GM18520 (cell line): Measurements from ENCODE around the gene ZSCAN16.

Experiments
- ATAC-seq: cut with Tn5 transposase; IDR thresholded peaks from one replicate; pipeline ENCODE4 v1.9.1; 2021; ENCODE audit not compliant: unreplicated experiment

ZSCAN16 gene

GRCh38 chr6:28125401-28125800 lies 992 bp downstream of the ZSCAN16 start:
- ATAC-seq = no peak

- no peak for ATAC-seq
These were observed 9.6 kb downstream of the ZSCAN16 start for GRCh38 chr6:28134015-28134414.

- ATAC-seq = no peak
These were observed 10.3 kb downstream of the ZSCAN16 start for GRCh38 chr6:28134716-28135115.

- ATAC-seq = no peak
These were observed 11.0 kb downstream of the ZSCAN16 start for GRCh38 chr6:28135393-28135792.

GRCh38 chr6:28136585-28137504 lies 12.4 kb downstream of the ZSCAN16 start:
- peak; percentile 34 for ATAC-seq

GRCh38 chr6:28137505-28137981 lies 13.1 kb downstream of the ZSCAN16 start:
- peak; percentile 28 for ATAC-seq

GRCh38 chr6:28139860-28140543 lies 15.6 kb downstream of the ZSCAN16 start:
- no peak for ATAC-seq

- no peak for ATAC-seq
These were observed 16.2 kb downstream of the ZSCAN16 start for GRCh38 chr6:28140616-28141015.

- peak; percentile 62 for ATAC-seq
These were observed 17.3 kb downstream of the ZSCAN16 start, which contains the start of gene ZKSCAN8 for GRCh38 chr6:28141500-28142329. Gene ZKSCAN8 (plus strand): TSS chr6:28141883. CDS start chr6:28148408, 6,525 bp downstream.

GRCh38 chr6:28142446-28142845 lies 18.0 kb downstream of the ZSCAN16 start:
- ATAC-seq = no peak

GRCh38 chr6:28145231-28145630 lies 20.8 kb downstream of the ZSCAN16 start:
- no peak for ATAC-seq

GRCh38 chr6:28152531-28152930 lies 28.1 kb downstream of the ZSCAN16 start:
- no peak for ATAC-seq

GRCh38 chr6:28153546-28153945 lies 29.1 kb downstream of the ZSCAN16 start:
- ATAC-seq = no peak

GRCh38 chr6:28154357-28154756 lies 29.9 kb downstream of the ZSCAN16 start:
- ATAC-seq = no peak

- no peak for ATAC-seq
These were observed 33.9 kb downstream of the ZSCAN16 start for GRCh38 chr6:28158318-28158717.

- no peak for ATAC-seq
These were observed 34.7 kb downstream of the ZSCAN16 start for GRCh38 chr6:28159029-28159607.

GRCh38 chr6:28160233-28160632 lies 35.8 kb downstream of the ZSCAN16 start:
- no peak for ATAC-seq

GRCh38 chr6:28161410-28162079 lies 37.1 kb downstream of the ZSCAN16 start:
- ATAC-seq = peak; percentile 76

- no peak for ATAC-seq
These were observed 41.2 kb downstream of the ZSCAN16 start for GRCh38 chr6:28165563-28165962.

GRCh38 chr6:28167068-28167467 lies 42.7 kb downstream of the ZSCAN16 start:
- ATAC-seq = no peak
